Hepatocyte (in vitro differentiated cells): ENCODE measurements around the gene ERMAP.

Source experiments
- CTCF ChIP-seq: fragments of 200-600 bp; sonication (generic); IDR thresholded peaks from 2 replicates; pipeline ENCODE4 v1.5.1; 2016; ENCODE audit warnings: antibody characterized with exemption, mild to moderate bottlenecking; ENCODE audit not compliant: poor library complexity
- EZH2 ChIP-seq: fragments of 200-600 bp; sonication (generic); IDR thresholded peaks from 2 replicates; pipeline ENCODE4 v1.6.1; 2016; ENCODE audit warnings: antibody characterized with exemption, mild to moderate bottlenecking, borderline replicate concordance
- EZH2phosphoT487 ChIP-seq: fragments of 200-600 bp; sonication (generic); IDR thresholded peaks from one replicate; pipeline ENCODE4 v1.6.1; 2018; ENCODE audit warnings: antibody characterized with exemption, mild to moderate bottlenecking, low read depth, moderate library complexity; ENCODE audit not compliant: unreplicated experiment, severe bottlenecking

DNA sequence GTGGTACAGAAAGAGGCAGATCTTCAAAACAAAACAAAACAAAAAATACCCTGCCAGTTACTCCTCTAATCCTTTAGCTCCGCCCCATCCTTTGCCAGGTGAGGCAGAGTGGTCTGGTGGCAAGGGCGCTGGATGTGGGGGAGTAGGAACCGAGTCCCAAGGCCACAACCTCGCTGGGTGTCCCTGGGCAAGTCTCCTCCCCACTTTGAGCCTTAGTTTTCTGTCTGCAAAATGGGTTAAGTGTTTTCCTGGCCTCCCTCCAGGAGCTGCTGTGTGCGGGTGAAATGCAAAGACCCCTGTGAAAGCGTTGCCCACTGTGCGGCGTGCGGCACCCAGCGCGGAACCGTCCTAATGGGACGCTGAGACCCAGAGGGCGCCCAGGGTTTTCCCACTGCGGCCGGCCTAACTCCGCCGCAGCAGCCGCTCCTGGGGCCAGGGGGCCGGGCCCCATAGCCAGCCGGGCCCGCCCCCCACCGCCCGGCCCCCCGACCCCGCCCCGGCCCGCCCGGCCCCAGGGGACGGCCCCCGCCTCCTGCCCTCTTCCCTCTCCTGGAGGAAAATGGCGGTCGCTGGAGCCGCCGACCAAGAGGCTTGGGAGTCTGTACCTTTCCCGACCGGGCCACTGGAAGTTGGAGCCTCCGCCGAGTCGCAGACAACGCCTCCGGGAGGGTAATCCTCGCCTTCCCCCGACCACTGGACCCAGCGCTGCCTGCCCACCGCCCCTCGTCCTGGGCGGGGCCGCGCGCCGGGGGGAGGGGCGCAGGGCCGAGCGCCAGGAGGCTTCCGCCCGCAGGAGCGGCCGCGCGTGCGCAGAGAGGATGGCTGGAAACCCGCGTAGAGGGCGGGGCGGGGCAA lies at the start of gene ERMAP, which contains the start of gene SVBP:
- TF ChIP-seq CTCF (no peak), EZH2 (no peak), EZH2phosphoT487 (no peak)
